WERI-Rb-1 (cell line): ENCODE results near the gene GRIK3.

Source experiments
- DNase-seq: peaks from one replicate; pipeline ENCODE4 v3.0.0-alpha.2; 2020
- H3K27ac ChIP-seq: fragments of 250-450 bp; sonication (Bioruptor Pico); 2 replicates; pipeline ENCODE4 v1.5.1; 2020; ENCODE audit warnings: mild to moderate bottlenecking, moderate library complexity
- H3K27me3 ChIP-seq: fragments of 250-450 bp; sonication (Bioruptor Pico); 2 replicates; pipeline ENCODE4 v1.5.1; 2021; ENCODE audit warnings: mild to moderate bottlenecking, low read depth, moderate library complexity; ENCODE audit not compliant: insufficient read depth, severe bottlenecking
- H3K36me3 ChIP-seq: fragments of 250-450 bp; sonication (Bioruptor Pico); 2 replicates; pipeline ENCODE4 v1.5.1; 2020; ENCODE audit warnings: mild to moderate bottlenecking, moderate library complexity
- H3K4me3 ChIP-seq: 2 replicates; pipeline ENCODE4 v1.5.1; 2011; ENCODE audit warnings: low read depth, mild to moderate bottlenecking, control low read depth, low read length
- H3K9me3 ChIP-seq: fragments of 250-450 bp; sonication (Bioruptor Pico); 2 replicates; pipeline ENCODE4 v1.5.1; 2021; ENCODE audit warnings: mild to moderate bottlenecking, moderate library complexity; ENCODE audit not compliant: severe bottlenecking
- CTCF ChIP-seq: IDR thresholded peaks from 2 replicates; pipeline ENCODE4 v1.5.1; 2011; ENCODE audit warnings: low read depth, mild to moderate bottlenecking, control low read depth, inconsistent platforms, low read length

The GRIK3 gene

GRCh38 chr1:36880155-36881067 is 153.9 kb downstream of the GRIK3 start:
- TF ChIP-seq CTCF, result no peak
- Histone ChIP-seq H3K27me3 (no peaks in the 10 kb centered on the region), H3K9me3 (no peaks in the 10 kb centered on the region), H3K36me3 (peaks cover 99% of the 10 kb centered on the region), H3K27ac (no peak overlapping the region), H3K4me3 (no peak overlapping the region)
- DNase-seq, result no peak

GRCh38 chr1:36879613-36880012 is 154.7 kb downstream of the GRIK3 start:
- Histone ChIP-seq H3K4me3 (no peak overlapping the region), H3K27me3 (no peaks in the 10 kb centered on the region), H3K9me3 (no peaks in the 10 kb centered on the region), H3K36me3 (peaks cover 99% of the 10 kb centered on the region), H3K27ac (no peak overlapping the region)
- DNase-seq, result no peak
- TF ChIP-seq CTCF, result no peak

GRCh38 chr1:36876990-36877389 is 157.3 kb downstream of the GRIK3 start:
- H3K36me3 ChIP-seq, result peaks cover 84% of the 10 kb centered on the region
- H3K27ac ChIP-seq, result no peak overlapping the region
- no peak for TF ChIP-seq CTCF
- H3K27me3 ChIP-seq, result no peaks in the 10 kb centered on the region
- no peaks in the 10 kb centered on the region for H3K9me3 ChIP-seq
- DNase-seq, result no peak
- no peak overlapping the region for H3K4me3 ChIP-seq

GRCh38 chr1:36874271-36875060 is 159.8 kb downstream of the GRIK3 start:
- Histone ChIP-seq H3K27ac (no peak overlapping the region), H3K4me3 (no peak overlapping the region), H3K36me3 (peaks cover 68% of the 10 kb centered on the region), H3K27me3 (no peaks in the 10 kb centered on the region), H3K9me3 (no peaks in the 10 kb centered on the region)
- TF ChIP-seq CTCF, result no peak
- DNase-seq, result no peak

- no peak for TF ChIP-seq CTCF
- no peak overlapping the region for H3K4me3 ChIP-seq
Measured at GRCh38 chr1:36872858-36873257, 161.5 kb downstream of the GRIK3 start.

More at GRCh38 chr1:36872858-36873257, 161.5 kb downstream of the GRIK3 start:
- Histone ChIP-seq H3K36me3 (peaks cover 68% of the 10 kb centered on the region), H3K27ac (peak overlapping the region; percentile 84; the same call in 1 of the 2 replicates), H3K27me3 (no peaks in the 10 kb centered on the region), H3K9me3 (no peaks in the 10 kb centered on the region)
- no peak for DNase-seq
